ENCODE measurements around the gene CSNK1G2.

DNA sequence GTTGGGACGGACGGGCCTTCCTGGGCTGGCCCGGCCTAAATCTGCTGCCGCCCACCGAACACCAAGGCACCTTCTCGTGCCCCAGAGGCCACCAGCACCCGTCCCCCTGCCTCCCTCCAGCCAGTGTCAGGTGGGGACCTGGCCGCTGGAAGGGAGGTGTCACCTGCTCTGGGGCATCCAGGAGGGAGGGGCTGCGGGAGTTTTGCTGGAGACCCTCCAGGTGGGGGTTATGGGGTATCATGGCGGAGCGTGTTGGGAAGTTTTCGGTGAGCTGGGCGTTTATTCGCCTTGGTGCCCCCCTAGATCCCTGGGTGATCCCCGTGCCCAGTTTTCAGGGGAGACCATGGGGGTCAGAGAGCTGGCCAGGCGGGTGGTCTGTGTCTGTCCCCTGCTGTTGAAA is 9.7 kb downstream of the CSNK1G2 start:
- TF ChIP-seq, protein P1, sequence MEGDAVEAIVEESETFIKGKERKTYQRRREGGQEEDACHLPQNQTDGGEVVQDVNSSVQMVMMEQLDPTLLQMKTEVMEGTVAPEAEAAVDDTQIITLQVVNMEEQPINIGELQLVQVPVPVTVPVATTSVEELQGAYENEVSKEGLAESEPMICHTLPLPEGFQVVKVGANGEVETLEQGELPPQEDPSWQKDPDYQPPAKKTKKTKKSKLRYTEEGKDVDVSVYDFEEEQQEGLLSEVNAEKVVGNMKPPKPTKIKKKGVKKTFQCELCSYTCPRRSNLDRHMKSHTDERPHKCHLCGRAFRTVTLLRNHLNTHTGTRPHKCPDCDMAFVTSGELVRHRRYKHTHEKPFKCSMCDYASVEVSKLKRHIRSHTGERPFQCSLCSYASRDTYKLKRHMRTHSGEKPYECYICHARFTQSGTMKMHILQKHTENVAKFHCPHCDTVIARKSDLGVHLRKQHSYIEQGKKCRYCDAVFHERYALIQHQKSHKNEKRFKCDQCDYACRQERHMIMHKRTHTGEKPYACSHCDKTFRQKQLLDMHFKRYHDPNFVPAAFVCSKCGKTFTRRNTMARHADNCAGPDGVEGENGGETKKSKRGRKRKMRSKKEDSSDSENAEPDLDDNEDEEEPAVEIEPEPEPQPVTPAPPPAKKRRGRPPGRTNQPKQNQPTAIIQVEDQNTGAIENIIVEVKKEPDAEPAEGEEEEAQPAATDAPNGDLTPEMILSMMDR (CRISPR knock-in tag; IDR thresholded peaks at IDR 0.05) = no peak
- TF ChIP-seq SIN3A (IDR thresholded peaks at IDR 0.05; ENCODE audit: borderline replicate concordance, low read depth, low read length) = no peak
- no peak for TF ChIP-seq ZNF644 (CRISPR knock-in tag; IDR thresholded peaks at IDR 0.05; ENCODE audit: low read depth)
- TF ChIP-seq, protein P2, sequence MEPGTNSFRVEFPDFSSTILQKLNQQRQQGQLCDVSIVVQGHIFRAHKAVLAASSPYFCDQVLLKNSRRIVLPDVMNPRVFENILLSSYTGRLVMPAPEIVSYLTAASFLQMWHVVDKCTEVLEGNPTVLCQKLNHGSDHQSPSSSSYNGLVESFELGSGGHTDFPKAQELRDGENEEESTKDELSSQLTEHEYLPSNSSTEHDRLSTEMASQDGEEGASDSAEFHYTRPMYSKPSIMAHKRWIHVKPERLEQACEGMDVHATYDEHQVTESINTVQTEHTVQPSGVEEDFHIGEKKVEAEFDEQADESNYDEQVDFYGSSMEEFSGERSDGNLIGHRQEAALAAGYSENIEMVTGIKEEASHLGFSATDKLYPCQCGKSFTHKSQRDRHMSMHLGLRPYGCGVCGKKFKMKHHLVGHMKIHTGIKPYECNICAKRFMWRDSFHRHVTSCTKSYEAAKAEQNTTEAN (CRISPR knock-in tag; conservative IDR thresholded peaks at IDR 0.05) = no peak
- TF ChIP-seq, protein P3, sequence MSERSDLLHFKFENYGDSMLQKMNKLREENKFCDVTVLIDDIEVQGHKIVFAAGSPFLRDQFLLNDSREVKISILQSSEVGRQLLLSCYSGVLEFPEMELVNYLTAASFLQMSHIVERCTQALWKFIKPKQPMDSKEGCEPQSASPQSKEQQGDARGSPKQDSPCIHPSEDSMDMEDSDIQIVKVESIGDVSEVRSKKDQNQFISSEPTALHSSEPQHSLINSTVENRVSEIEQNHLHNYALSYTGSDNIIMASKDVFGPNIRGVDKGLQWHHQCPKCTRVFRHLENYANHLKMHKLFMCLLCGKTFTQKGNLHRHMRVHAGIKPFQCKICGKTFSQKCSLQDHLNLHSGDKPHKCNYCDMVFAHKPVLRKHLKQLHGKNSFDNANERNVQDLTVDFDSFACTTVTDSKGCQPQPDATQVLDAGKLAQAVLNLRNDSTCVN (CRISPR knock-in tag; IDR thresholded peaks at IDR 0.05; ENCODE audit: borderline replicate concordance) = no peak
- no peak for TF ChIP-seq NFATC3 (CRISPR knock-in tag; IDR thresholded peaks at IDR 0.05)
- TF ChIP-seq SUZ12 (IDR thresholded peaks at IDR 0.05; ENCODE audit: low read depth, low read length) = no peak
- no peak for TF ChIP-seq ELF4 (CRISPR knock-in tag; IDR thresholded peaks at IDR 0.05; ENCODE audit: borderline replicate concordance)
- TF ChIP-seq, protein P4, sequence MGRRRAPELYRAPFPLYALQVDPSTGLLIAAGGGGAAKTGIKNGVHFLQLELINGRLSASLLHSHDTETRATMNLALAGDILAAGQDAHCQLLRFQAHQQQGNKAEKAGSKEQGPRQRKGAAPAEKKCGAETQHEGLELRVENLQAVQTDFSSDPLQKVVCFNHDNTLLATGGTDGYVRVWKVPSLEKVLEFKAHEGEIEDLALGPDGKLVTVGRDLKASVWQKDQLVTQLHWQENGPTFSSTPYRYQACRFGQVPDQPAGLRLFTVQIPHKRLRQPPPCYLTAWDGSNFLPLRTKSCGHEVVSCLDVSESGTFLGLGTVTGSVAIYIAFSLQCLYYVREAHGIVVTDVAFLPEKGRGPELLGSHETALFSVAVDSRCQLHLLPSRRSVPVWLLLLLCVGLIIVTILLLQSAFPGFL (CRISPR knock-in tag; IDR thresholded peaks at IDR 0.05) = no peak
- TF ChIP-seq GATA4 (IDR thresholded peaks at IDR 0.05; ENCODE audit: borderline replicate concordance, low read depth) = no peak
